GM12878 (cell line): Measurements from ENCODE around the gene EIF2B5. TPM values are rescaled to one million over a fixed set of nuclear protein-coding genes. Genes with fewer than 3 reads are reported as not detected.

ENCODE experiments used
- ATAC-seq: fragments of 200-7000 bp; cut with Tn5 transposase; 3 replicates; pipeline ENCODE4 v1.9.1; 2020; ENCODE audit warnings: mild to moderate bottlenecking, moderate library complexity
- BruUV-seq: library from RNA; stranded (reverse); fragments of 400-500 nt; replicated peaks from 2 replicates; lab custom pipeline; 2021; lab: Mats Ljungman, UMichigan
- CTCF ChIA-PET: fragments of 300-600 bp; sonication (Branson Sonifier 250); formaldehyde crosslinking; extraction: SDS; loops from one replicate; lab custom pipeline; 2021; ENCODE audit warnings: inconsistent platforms; lab: Yijun Ruan, JAX
- POLR2A ChIA-PET: fragments of 350-600 bp; formaldehyde crosslinking; extraction: SDS; loops from one replicate; lab custom pipeline; 2021; ENCODE audit warnings: inconsistent platforms; lab: Charles Lee
- RAD21 ChIA-PET: fragments of 300-600 bp; sonication (Branson Sonifier 250); formaldehyde crosslinking; loops from one replicate; lab custom pipeline; 2023; ENCODE audit warnings: antibody characterized with exemption; ENCODE audit not compliant: unreplicated experiment; lab: Charles Lee
- SMC1A ChIA-PET: fragments of 300-600 bp; sonication (Branson Sonifier 250); formaldehyde crosslinking; loops from one replicate; lab custom pipeline; 2023; ENCODE audit not compliant: unreplicated experiment, uncharacterized antibody; lab: Charles Lee
- DNase-seq: peaks from one replicate; pipeline ENCODE4 v3.0.0-alpha.2; 2011; ENCODE audit warnings: low read depth, low spot score
- FAIRE-seq: peaks from 3 replicates; lab custom pipeline; 2011; peaks lifted over from hg19 to GRCh38; lab: Jason Lieb, UNC
- H2AFZ ChIP-seq: 2 replicates; pipeline ENCODE4 v1.6.0; 2011; ENCODE audit warnings: low read depth, low read length, control low read depth; ENCODE audit not compliant: control insufficient read depth
- H3K27ac ChIP-seq: 2 replicates; pipeline ENCODE4 v1.5.1; 2011; ENCODE audit warnings: control low read depth; ENCODE audit not compliant: control insufficient read depth, insufficient read depth
- H3K27me3 ChIP-seq, 2 experiments: replicated peaks in 1 of 2; 2 replicates each; pipeline versions ENCODE4 v1.6.0 to v1.6.1; 2011; ENCODE audit warnings: low read length in 1 of 2; ENCODE audit not compliant: control insufficient read depth in 2 of 2, insufficient read depth in 2 of 2
- H3K36me3 ChIP-seq, 2 experiments: 2 replicates each; pipeline ENCODE4 v1.5.1; 2011; ENCODE audit warnings: low read length in 1 of 2; ENCODE audit not compliant: control insufficient read depth in 2 of 2, insufficient read depth in 2 of 2
- H3K4me1 ChIP-seq: 2 replicates; pipeline ENCODE4 v1.6.1; 2011; ENCODE audit warnings: mild to moderate bottlenecking, low read length, moderate library complexity, mixed read lengths; ENCODE audit not compliant: control insufficient read depth, insufficient read depth
- H3K4me2 ChIP-seq: 2 replicates; pipeline ENCODE4 v1.6.0; 2011; ENCODE audit warnings: control low read depth; ENCODE audit not compliant: control insufficient read depth, insufficient read depth
- H3K4me3 ChIP-seq: fragments of 200-600 bp; sonication (generic); 2 replicates; pipeline ENCODE4 v1.5.1; 2016
- H3K79me2 ChIP-seq: 2 replicates; pipeline ENCODE4 v1.6.0; 2011; ENCODE audit warnings: low read length; ENCODE audit not compliant: control insufficient read depth, insufficient read depth
- H3K9ac ChIP-seq: 2 replicates; pipeline ENCODE4 v1.8.0; 2011; ENCODE audit warnings: low read length, control low read depth, mixed read lengths; ENCODE audit not compliant: control insufficient read depth, insufficient read depth
- H3K9me3 ChIP-seq: replicated peaks from 3 replicates; pipeline ENCODE4 v1.5.1; 2011; ENCODE audit warnings: mild to moderate bottlenecking, low read length; ENCODE audit not compliant: control insufficient read depth, insufficient read depth
- H4K20me1 ChIP-seq: 2 replicates; pipeline ENCODE4 v1.6.0; 2011; ENCODE audit not compliant: control insufficient read depth, insufficient read depth
- BHLHE40 ChIP-seq, 2 experiments: fragments of 450-650 bp in 1 of 2; IDR thresholded peaks; 2 replicates each; pipeline ENCODE4 v1.6.1; 2011 to 2017; ENCODE audit warnings: low read depth in 2 of 2, borderline replicate concordance in 1 of 2, improper control_type of control experiment in 1 of 2, low read length in 1 of 2, mild to moderate bottlenecking in 1 of 2
- CEBPB ChIP-seq, 2 experiments: fragments of 150-350 bp in 1 of 2; IDR thresholded peaks; 2 replicates each; pipeline ENCODE4 v1.6.1; 2012 to 2014; ENCODE audit warnings: low read depth in 2 of 2, low read length in 2 of 2, borderline replicate concordance in 1 of 2, inconsistent platforms in 1 of 2
- CTCF ChIP-seq, 3 experiments: IDR thresholded peaks in 2 of 3; conservative IDR thresholded peaks in 1 of 3; 2 replicates each; pipeline ENCODE4 v1.5.1; 2011; ENCODE audit warnings: low read depth in 3 of 3, low read length in 3 of 3, mild to moderate bottlenecking in 3 of 3, control low read depth in 2 of 3, moderate library complexity in 2 of 3, inconsistent platforms in 1 of 3, mixed read lengths in 1 of 3; ENCODE audit not compliant: control insufficient read depth in 2 of 3, insufficient read depth in 1 of 3; ENCODE audit errors: extremely low read depth in 1 of 3
- HCFC1 ChIP-seq: fragments of 150-350 bp; IDR thresholded peaks from 2 replicates; pipeline ENCODE4 v1.6.1; 2014; ENCODE audit warnings: low read length
- HDAC6 ChIP-seq: fragments of 200-600 bp; sonication (generic); IDR thresholded peaks from one replicate; pipeline ENCODE4 v1.8.0; 2017; ENCODE audit warnings: antibody characterized with exemption; ENCODE audit not compliant: unreplicated experiment
- KDM1A ChIP-seq: fragments of 200-600 bp; sonication (generic); IDR thresholded peaks from 2 replicates; pipeline ENCODE4 v1.6.1; 2016; ENCODE audit warnings: borderline replicate concordance
- MLLT1 ChIP-seq: fragments of 450-650 bp; IDR thresholded peaks from 2 replicates; pipeline ENCODE4 v1.6.1; 2016; ENCODE audit warnings: mild to moderate bottlenecking
- MTA2 ChIP-seq: fragments of 450-650 bp; IDR thresholded peaks from 2 replicates; pipeline ENCODE4 v1.6.1; 2016; ENCODE audit warnings: low read depth, mild to moderate bottlenecking, moderate library complexity
- NFYA ChIP-seq: IDR thresholded peaks from 2 replicates; pipeline ENCODE4 v1.6.1; 2011; ENCODE audit warnings: low read depth, mild to moderate bottlenecking, low read length, improper control_type of control experiment, borderline replicate concordance
- POLR2AphosphoS2 ChIP-seq: IDR thresholded peaks from 2 replicates; pipeline ENCODE4 v1.6.1; 2011; ENCODE audit warnings: low read depth, mild to moderate bottlenecking, low read length, improper control_type of control experiment, moderate library complexity
- RCOR1 ChIP-seq: conservative IDR thresholded peaks from 2 replicates; pipeline ENCODE4 v1.6.1; 2012; ENCODE audit warnings: low read depth, low read length, improper control_type of control experiment
- RELB ChIP-seq: fragments of 450-650 bp; IDR thresholded peaks from 2 replicates; pipeline ENCODE4 v1.6.1; 2017; ENCODE audit warnings: low read depth, mild to moderate bottlenecking, moderate library complexity
- TCF3 ChIP-seq: IDR thresholded peaks from 2 replicates; pipeline ENCODE4 v1.6.1; 2012; ENCODE audit warnings: low read depth, mild to moderate bottlenecking, low read length, borderline replicate concordance; ENCODE audit not compliant: insufficient read depth
- USF1 ChIP-seq: IDR thresholded peaks from 2 replicates; pipeline ENCODE4 v1.6.1; 2011; ENCODE audit warnings: borderline replicate concordance, low read depth, mild to moderate bottlenecking, moderate library complexity, mixed read lengths, low read length; ENCODE audit not compliant: insufficient read depth; ENCODE audit errors: extremely low read length
- WGBS: methylation state at CpG from one replicate; pipeline ENCODE4 v1.1.6; 2016; ENCODE audit warnings: low lambda C conversion rate; ENCODE audit not compliant: insufficient replicate concordance, insufficient coverage; ENCODE audit errors: missing lambda C conversion rate; 5-methylcytosine and 5-hydroxymethylcytosine counted together
- in situ Hi-C: fragments of 300-500 bp; cut with MboI; formaldehyde crosslinking; loops from 9 replicates; pipeline ENCODE4 v1.14.3; 2018; ENCODE audit warnings: mixed read lengths
- intact Hi-C: fragments of 100-400 bp; cut with micrococcal nuclease; formaldehyde crosslinking; loops from one replicate; pipeline ENCODE4 v1.14.2; 2022; ENCODE audit not compliant: unreplicated experiment
- polyA plus RNA-seq, 11 experiments: library from polyadenylated mRNA; depleted of rRNA in 4 of 11; unstranded in 6 of 11; stranded (reverse) in 5 of 11; fragments of >200 nt; fragmentation: Nextera tagmentation in 4 of 11; fragmentation: Illumina TruSeq in 1 of 11; extraction: Ambion mirVana in 4 of 11; extraction: Trizol in 1 of 11; gene quantifications; 1 replicate in 1 of 11; 2 replicates in 10 of 11; pipeline versions ENCODE4 v1.2.1 to v1.2.3, GENCODE V29; 2011 to 2016; ENCODE audit warnings: inconsistent platforms in 2 of 11, missing spikeins in 2 of 11, low read depth in 1 of 11
- total RNA-seq, 4 experiments: library from RNA; depleted of rRNA in 3 of 4; stranded (reverse); fragments of >200 nt in 3 of 4; fragmentation: Illumina TruSeq in 1 of 4; extraction: Trizol in 1 of 4; gene quantifications; 2 replicates each; pipeline versions ENCODE4 v1.2.1 to v1.2.3, GENCODE V29; 2013 to 2021

Gene EIF2B5
- total and polyA plus RNA-seq, 10 of the 15 experiments (the other 5 are each of a cell fraction or from before 2014, with no cell fraction given) = 13.7 to 82.7 (median 52.2) TPM

GRCh38 chr3:184145751-184146270 is 10.7 kb downstream of the EIF2B5 start:
- Histone ChIP-seq H3K4me2 (no peak overlapping the region), H3K9ac (no peak overlapping the region), H3K27me3 (no peaks in the 10 kb centered on the region), H3K27ac (no peak overlapping the region), H3K4me1 (no peaks in the 10 kb centered on the region; the same call in 1 of the 2 replicates), H3K4me3 (no peak overlapping the region), H2AFZ (no peak overlapping the region), H3K36me3 (peaks cover 27 to 30% of the 10 kb centered on the region in 2 experiments), H4K20me1 (no peaks in the 10 kb centered on the region), H3K9me3 (no peaks in the 10 kb centered on the region), H3K79me2 (no peaks in the 10 kb centered on the region)
- TF ChIP-seq POLR2AphosphoS2 (no peak), CTCF (IDR thresholded peaks at IDR 0.05 in 2 of 3, conservative IDR thresholded peaks at IDR 0.05 in 1 of 3; ENCODE audit: control insufficient read depth in 2 of 3, extremely low read depth in 1 of 3, insufficient read depth in 1 of 3, low read depth in 3 of 3, low read length in 3 of 3) (no peak), KDM1A (no peak), CEBPB (IDR thresholded peaks at IDR 0.05; ENCODE audit: borderline replicate concordance in 1 of 2, low read depth in 2 of 2, low read length in 2 of 2) (no peak), MTA2 (no peak), USF1 (no peak), HCFC1 (no peak), TCF3 (no peak), BHLHE40 (IDR thresholded peaks at IDR 0.05; ENCODE audit: borderline replicate concordance in 1 of 2, low read depth in 2 of 2, low read length in 1 of 2) (no peak), MLLT1 (no peak), RCOR1 (no peak), NFYA (no peak), RELB (no peak), HDAC6 (no peak)
- no peak for FAIRE-seq
- RAD21 ChIA-PET = interaction anchor here (0.9 to 1.6 kb wide), 2 partner anchors 10 to 82 kb away, joined by 3 read pairs; partner anchors contain the start of gene DVL3
- POLR2A ChIA-PET = no interaction called here
- no TSS peak for BruUV-seq
- CTCF ChIA-PET = interaction anchor here (0.6 to 2.0 kb wide), 4 partner anchors 9 to 104 kb away, joined by 3 to 8 read pairs (median 4); partner anchors contain the start of genes DVL3 and EEF1AKMT4
- ATAC-seq = no peak
- intact Hi-C loops = no loop called here
- 90% methylated on average over 8 of the region's 8 CpGs for WGBS
- DNase-seq = no peak
- SMC1A ChIA-PET = interaction anchor here (1.0 to 1.5 kb wide), 4 partner anchors 9 to 108 kb away, joined by 3 to 5 read pairs (median 4); partner anchors contain the start of gene EIF2B5
- in situ Hi-C loops = no loop called here
